GM21381 (cell line): ENCODE data around the gene MARCHF10.
A peak's percentile ranks its signal among the peaks of the same experiment; 100 is the strongest.

Experiments used
- ATAC-seq: cut with Tn5 transposase; IDR thresholded peaks from one replicate; pipeline ENCODE4 v1.9.1; 2021; ENCODE audit warnings: mild to moderate bottlenecking, moderate library complexity; ENCODE audit not compliant: unreplicated experiment

The MARCHF10 gene

DNA sequence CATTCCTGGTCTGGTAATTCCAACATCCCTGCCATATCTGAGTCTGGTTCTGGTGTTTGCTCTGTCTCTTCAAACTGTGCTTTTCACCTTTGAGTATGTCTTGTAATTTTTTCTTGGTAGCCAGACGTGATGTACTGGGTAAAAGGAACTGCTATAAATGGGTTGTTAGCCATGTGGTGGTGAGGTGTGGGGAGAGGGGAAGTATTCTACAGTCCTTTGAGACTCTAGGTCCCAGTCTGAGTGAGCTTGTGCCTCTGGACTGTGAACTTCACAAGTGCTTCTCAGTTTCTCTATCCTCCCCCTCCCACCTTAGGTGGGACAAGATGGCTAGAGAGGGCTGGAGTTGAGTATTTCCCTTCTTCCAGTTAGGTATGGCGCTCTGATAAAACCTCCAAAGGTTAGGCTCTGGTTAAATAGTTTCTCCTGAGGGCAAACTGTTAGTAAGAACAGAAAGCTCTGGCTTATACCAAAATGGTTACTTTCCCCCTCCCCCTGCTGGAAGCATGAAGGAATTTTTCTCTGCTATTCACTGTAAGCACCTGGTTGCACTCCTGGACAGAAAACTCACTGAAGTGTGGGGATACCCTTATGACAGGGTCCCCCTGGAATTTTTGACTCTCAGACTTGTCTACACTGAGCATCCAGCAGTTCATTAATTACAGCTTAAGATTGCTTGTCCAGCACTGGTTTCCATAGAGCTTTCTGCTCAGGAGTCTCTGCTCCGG lies 87.8 kb downstream of the MARCHF10 start:
- ATAC-seq: no peak

DNA sequence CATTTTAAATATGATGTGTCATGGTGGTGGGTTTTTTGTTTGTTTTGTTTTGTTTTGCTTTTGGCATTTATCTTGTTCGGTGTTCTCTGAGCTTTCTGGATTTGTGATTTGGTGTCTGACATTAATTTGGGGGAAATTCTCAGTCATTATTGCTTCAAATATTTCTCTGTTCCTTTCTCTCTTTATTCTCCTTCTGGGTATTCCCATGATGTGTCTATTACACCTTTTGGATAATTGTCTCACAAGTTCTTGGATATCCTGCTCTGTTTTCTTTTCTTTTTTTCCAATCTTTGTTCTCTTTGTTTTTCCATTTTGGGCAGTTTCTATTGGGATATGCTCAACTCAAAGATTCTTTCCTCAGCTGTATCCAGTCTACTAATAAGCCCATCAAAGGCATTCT lies 88.5 kb downstream of the MARCHF10 start:
- ATAC-seq: no peak

DNA sequence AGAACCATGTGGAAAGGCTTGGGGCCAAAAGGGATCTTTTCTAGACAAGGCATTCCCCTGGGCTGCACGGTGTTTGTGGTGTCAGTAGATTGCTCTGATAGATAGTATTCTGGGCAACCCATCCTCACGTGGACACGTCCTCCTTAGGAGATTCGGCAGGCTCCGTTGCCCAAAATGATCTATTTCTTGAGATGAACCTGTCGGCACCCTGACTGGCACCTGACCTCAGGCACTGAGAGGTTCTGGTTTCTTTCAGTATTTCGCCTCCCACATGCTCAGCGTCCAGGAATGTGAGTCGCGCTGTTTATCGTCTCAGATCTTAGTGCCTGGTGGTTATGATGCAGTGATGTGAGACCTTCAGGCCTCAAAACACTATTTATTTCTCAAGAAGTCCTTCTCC lies 89.7 kb downstream of the MARCHF10 start:
- no peak for ATAC-seq

DNA sequence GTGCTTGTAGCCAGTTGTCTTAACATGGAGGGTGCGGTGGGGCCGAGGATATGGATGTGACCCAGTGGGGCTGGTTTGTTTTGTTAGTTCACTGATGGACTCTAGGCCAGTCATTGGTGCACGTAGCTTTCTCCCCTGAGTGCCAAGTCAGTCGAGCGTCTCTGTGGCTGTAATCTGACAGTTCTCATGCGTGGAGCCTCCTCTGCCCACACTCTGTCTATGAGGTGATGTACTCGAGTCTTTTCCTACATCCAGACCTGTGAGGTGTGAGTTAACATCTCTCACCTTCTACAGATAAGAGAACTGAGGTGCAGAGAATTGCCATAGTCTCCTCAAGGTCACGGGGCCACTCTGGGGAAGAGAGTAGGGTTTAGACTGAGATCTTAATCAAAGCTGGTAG lies 90.2 kb downstream of the MARCHF10 start:
- no peak for ATAC-seq

DNA sequence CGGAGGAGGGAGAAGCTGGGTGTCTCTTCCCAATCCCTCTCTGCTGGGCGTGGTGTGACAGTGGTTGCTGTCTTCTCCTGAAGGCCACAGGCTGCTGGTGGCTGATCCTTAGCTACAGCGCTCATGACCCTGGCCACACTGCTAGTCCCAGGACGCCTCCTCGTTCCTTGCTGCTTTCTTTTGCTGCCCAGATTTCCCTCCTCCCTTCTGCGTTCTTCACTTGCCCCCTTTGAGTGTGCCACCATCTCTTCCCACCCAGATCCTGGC lies 90.6 kb downstream of the MARCHF10 start:
- ATAC-seq: no peak

DNA sequence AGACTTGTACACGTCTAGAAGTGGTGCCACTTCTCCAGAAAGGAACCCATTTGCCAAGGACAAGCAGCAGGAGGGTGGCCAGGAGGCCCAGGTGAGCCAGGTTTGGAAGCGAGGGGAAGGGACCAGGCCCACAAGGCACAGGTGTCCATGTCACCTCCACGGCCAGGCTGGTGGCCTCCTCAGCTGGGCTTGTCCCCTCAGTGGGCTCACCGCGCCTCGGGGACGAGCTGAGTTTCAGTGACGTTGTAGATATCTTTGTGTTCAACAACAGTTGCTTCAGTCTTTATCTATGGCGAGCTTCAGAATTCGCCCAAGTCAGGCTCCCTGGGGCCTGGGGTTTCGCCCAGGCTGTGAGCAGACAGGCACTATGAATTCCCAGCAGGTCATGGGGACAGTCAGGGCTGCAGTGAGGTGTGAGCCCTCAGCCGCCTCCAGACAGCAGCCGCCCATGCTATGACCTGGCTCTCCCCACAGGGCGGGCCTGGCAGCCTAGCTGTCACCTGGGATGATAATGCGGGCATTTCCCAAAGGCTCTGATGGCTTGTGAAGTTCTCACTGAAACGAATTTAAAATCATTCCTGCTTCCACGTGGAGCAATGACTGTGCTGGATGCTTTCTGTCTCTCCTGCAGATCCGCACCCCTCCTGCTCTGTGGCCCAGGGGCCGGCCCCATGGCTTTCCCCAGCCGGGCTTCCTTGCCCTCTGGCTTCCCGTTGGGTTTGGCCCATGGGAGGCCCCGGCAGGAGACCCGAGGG lies 91.1 kb downstream of the MARCHF10 start:
- ATAC-seq: no peak

DNA sequence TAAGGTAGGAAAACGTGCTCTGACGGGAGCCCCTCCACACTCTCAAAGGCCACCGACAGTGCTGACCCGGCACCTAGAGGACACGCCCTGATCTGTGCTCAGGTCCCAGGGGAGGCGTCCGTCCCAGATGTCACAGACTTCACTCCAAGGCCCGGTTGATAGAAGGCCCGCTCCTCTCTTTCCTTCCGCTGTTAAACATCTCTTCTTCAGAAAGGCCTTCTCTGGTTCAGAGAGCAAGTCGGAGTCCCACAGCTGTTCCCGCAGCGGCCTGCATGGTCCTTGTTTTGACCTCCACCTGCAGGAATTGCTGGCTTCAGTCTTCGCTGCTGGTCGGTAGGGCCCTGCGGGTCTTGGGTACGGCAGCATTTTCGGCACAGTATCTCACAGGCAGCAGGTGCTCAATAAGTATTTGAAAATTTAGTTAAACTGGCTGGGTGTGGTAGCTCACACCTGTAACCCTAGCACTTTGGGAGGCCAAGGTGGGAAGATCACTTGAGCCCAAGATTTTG lies 92.2 kb downstream of the MARCHF10 start:
- no peak for ATAC-seq

DNA sequence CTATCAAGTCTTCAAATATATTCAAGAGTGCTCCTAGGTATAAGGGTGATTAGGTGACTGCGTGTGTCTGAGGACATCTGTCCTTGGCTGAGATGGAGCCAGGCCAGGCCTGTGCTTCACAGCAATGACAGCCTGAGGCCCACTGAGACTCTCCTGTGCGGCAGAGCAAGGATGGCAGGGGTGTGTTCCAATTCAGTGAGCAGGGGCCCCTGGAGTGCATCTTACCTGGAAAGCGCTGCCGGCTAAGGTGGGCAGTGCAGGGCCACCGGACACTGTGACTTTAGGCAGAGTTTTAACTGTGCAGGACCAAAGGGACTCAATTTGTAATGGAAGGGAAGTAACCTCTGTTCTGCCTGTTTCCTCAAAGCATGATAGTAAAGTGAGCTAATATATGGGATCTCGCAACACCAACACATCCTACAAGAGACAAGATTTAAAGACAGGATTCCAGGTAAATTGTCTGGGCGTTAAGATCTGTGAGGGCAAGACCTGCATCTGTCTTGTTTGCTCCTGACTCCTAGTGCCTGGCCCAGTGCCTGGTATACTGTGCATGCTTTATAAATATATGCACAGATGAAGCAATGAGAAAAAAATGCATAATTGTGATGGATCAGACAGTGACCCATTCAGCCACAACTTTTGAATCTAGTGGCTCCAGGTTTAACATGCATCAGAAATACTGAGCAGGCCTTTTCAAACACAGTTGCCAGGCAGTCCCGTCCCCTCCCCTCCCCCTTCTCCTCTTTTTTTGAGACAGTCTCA lies 93.9 kb downstream of the MARCHF10 start:
- ATAC-seq: no peak

DNA sequence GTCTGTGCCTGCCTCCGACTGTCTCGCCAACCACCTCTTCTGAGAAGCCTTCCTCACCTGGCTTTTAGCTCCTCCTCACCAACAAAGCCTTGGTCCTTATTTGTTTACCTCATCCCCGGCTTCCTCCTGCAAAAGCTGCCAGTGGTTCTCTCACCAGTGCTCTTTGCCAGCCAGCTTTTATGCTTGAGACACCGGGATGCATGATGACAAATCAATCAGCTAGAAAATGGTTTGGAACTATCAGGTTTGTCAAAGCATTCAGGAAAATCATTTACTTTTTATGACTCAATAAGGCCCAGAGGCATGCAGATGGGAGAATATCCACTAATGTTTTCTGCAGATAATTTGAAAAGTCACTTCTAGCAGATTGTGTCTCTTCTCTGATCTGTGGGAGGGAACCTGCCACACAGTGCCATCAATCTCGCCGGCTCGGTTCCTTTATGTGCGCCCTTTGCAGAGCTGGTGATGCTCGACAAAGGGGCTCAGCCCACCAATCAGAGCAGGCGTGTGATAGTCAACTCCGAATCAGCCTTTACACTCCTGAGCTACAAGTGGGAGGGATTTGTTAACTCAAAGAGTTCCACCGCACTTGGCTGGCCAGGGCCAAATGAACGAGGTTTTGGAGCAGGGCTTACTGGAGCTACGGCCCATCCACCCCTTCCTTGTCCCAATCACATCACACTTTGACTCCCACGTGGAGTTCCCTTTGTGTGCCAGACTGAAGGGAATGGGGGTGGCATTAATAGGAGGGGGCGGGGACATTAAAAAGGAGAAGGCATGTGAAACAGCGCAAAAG lies 94.8 kb downstream of the MARCHF10 start:
- no peak for ATAC-seq

DNA sequence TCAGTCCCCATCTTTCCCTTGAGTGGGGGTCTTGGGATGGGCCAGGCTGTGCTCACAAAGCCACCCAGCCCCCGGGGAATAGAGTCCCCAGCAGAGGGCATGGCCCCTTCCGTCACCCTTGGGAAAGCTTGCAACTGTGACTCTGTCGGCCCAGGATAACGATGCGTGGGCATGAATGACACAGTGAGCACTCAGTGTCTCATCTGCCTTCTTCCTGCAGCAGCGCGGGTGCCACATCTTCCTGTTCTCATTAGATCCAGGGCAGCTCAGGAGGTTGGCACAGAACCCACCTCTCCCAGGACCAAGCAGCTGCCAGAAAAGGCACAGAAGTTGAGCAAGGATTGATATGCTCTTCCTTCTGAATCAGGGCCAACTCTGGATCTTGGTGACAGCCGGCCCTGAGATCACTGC lies 95.9 kb downstream of the MARCHF10 start:
- ATAC-seq: no peak

DNA sequence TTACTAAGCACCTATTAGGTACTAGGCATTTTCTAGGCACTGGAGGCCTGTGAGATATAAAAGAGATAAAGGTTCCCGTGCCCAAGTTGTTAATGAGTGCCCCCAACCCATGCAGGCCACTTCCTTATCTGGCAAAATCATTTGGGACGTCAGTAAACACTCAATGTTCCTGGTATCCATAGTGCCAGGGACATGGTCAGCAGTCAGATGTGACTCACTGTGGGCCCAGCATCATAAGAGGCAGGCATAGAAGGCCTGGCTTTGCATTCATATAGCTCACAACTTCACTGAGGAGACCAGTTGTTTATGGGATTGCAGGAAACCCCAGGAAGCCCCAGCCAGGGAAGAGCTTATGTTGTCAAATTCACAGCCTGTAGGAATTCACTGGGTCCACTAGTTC lies 99.5 kb downstream of the MARCHF10 start:
- no peak for ATAC-seq

DNA sequence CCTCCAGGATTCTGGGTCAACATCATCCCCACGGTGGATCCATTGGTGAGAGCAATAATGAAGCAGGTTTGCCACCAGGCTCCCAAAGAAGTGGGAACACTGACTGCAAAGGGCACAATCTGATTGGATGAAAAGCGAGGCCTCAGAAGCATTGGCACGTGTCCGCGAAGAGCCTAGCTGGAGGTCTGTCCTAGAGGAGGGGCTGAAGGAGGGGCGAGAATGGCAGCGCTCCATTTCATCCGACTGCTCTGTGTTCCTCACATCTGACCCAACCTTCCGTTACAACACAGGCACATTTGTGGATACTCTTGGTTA lies 100.7 kb downstream of the MARCHF10 start:
- ATAC-seq: no peak

DNA sequence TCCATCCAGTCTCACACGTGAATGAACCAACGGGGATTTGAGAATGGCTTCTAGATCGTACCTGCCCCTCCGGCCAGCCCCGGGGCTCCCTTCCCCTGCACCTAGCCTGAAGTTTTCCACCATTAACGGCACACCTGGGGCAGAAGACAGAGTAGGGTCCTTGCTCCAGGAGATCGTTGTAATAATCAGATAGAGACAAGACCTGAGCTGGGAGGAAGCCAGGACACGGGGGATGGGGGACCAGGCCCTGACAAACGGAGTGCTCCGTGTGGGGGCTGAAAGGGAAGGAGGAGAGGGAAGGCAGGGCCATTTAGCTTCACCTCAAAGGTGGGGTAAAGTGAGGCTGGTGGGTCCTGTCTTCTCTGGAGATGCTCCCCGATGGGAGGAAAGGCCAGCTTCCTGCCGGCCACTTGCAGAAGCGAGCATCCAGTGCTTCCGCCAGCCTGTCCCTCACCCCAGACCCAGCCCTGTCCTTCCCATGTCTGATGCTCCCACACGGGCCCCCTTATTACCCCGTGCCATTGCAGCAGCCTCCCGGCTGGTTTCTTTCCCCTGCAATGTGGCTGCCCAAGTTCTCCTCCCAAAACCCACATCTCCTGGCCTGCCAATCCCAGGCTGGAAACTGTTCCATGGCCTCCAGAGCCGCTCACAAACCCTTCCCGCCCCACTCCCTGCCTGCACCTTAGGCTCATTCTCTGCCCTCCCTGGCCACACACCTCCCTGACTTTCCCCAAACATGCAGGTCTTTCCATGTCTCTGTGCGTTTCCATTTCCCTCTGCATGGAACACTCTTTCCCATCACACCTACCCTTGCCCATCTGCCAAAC lies 101.3 kb downstream of the MARCHF10 start:
- no peak for ATAC-seq

DNA sequence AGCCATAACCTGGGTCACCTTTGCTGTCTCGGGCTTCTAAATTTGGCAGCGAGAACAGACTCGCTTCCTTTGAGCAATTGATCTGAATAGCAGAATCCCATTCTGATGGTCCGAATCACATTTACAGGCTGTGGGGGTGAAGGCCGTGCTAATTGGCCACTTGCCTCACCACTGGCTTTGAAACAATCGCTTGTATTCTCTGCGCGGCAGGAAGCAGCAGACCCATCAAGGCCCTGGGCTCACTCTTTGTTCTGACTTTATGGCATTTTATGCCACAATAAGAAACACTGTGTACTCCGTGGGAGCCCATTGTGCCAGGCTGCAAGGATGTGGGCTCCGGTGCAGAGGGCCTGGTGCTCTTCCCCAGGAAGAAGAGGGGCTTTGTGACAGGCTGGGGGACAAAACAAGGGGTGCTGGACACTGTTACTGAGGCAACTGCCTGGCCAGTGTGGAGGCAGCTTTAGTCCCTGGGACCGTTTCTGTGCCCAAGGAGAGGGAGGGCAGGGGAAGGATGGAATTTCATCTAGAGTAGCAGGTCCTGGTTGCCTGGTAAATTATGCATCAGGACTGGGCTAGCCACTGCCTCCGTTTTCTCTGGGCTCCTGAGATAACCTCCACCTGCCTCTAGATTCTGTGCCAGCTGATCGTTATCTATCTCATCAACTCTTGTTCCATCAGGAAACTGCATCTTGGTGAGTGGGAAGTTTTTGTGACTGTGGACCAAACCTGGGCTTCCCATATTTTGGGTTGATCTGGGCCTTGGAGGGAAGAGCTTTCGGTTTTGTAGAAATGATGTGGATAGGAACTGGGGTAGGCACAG lies 102.1 kb downstream of the MARCHF10 start:
- ATAC-seq: no peak

DNA sequence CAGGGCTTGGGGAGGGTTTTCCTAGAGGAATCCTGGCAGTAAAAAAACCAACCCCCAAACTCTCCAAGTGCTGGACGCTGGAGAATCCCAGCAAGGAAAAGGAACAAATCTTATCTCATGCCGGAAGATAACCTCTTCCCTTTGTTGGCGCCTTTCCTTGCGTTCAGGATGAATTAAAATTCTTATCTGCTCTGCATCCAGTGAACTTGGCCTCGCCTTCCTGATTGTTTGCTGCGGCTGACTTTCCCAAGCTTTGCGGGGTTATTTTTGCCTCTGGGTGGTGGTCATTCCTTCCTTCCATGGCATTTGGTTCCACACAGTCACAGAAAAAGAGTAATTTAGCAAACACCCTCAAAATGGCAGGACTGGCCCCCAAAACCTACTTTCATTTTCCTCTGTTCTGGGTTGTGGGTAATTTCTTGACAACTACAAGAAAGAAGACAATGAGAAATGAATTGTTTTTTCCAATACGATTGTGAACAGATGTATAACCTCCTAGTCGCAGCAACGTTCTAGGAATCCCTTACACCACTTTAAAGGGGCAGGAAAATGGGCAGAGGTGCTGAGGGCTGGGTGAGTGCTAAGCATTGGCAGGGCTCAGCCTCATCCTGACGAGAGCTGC lies 102.8 kb downstream of the MARCHF10 start:
- no peak for ATAC-seq

DNA sequence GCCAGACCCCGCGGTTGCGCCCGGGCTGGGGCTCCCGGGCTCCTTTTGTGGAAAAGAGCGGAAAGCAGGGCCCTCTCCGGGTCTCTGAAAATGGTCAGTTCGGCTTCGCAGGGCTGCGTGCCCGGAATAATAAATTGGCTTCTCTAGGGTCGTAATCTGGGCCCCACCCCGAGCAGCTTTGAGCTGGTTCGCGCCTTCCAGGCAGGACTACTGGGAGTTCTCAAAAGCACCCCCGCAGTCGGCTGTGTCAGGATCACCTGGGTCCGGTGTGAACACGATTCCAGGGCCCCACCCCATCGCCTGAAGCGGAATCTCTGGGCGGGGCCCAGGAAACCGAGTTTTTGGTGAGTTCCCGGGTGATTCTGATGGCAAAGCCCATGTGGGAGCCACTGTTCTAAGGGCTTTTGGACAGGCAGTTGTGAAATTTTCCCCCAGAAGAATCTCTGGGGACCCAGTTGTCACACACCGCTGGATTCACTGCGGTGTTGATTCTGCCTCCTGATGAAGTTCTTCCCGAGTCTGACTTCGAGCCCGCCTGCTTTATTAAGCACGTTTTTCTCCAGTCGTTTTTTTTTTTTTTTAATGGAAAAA lies 103.6 kb downstream of the MARCHF10 start:
- ATAC-seq: no peak

DNA sequence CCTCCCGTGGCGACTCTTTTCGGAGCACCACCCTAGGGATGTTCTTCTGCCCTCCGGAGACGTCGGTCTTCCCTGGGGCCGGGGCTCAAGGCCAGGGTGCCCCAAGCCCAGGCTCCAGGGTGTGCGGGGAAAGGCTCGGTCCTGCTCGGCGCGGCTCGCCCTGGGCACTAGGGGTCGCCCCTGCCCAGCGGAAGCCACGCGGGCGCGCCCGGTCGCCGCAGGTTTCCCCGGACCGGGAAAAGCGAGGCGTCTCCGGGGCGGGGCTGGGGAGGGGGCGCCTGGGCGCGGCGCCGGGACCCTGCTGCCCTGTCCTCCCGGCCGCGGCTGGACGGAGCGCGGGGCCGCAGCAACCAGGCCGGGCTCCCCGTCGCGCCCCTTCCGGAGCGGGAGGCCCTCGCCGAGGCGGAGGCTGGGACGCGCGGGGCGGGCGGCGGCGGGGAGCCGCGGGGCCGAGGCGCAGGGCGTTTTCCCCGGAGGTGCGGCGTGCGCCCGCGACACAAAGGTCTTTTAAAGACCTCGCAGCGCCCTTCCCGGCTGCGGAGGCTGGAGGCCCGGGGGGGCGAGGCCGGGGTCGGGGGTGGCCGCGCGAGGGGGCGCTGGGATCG lies 104.2 kb downstream of the MARCHF10 start:
- ATAC-seq: peak; percentile 86

DNA sequence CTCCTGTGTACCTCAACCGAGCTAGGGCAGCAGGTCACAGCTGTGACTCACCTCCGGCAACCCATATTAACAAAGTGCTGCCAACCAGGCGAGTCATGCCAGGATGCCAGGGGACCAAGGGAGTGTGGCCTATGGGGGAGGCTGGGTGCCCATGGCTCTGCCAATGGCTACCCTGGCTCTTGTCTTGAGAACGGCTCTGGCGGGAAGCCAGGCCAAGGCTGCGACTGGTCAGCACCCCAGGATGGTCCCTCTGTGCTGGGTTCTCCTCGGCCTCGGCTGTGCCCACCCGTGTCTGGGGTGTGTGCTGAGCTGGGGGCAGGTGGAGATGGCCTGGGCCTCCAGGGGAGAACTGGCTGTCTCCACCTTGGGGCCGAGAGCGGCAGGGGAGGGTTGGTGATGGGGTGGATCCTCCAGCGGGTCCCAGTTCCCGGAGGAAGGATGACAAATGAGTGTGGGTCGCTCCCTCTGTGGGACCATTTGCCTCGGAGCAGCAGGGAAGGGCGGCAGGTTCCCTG lies 104.8 kb downstream of the MARCHF10 start:
- no peak for ATAC-seq
